ENCODE data around the gene PPP2R5C.
"Not testable (repeated sequence)": the region's sequence is repeated elsewhere in the genome, so short reads cannot be mapped to it uniquely, and the experiment has no call there.

Gene PPP2R5C

DNA sequence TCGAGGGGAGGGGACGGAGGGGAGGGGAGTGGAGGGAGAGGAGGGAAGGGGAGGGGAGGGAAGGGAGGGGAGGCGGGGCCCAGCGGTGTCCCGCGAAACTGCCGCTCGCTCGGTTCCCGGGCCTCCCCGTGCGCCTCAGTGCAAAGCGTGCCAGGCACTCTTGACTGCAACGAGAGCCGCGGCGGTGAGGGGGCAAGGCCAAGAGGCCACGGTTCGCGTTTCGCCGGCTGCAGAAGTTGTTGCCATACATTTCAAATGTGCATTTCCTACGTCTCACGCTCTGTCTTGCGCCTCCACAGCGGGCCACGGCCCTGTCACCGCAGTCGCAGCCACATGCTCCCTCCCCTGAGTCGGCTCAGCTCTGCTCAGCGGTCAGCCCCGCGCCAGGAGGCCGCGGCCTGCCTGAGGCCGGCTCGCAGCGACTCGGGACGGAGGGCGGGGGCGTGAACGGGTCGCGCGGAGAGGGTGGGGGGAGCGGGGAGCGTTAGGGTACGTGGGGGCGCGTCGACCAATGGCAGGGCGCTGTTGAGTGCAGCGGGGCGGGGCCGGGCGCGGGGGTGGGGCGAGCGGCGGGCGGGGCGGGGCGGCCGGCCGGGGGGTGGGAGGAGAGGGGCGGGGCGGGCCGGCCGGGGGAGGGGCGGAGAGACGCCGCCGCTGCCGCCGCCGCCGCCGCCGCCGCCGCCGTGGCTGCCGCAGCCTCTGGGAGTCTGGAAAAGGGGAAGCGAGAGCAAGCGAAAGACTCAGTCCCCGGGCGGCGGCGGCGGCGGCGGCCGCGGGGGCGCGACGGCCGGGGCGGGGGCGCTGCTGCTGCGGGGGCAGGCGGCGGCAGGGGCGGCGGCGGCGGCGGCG is at the start of gene PPP2R5C:
Gene PPP2R5C, plus strand, starts transcription at position 678 of the 849 bp plus-strand sequence. CDS start 185 bp downstream, outside the sequence.
- peak; percentile 74 to 86 for DNase-seq

DNA sequence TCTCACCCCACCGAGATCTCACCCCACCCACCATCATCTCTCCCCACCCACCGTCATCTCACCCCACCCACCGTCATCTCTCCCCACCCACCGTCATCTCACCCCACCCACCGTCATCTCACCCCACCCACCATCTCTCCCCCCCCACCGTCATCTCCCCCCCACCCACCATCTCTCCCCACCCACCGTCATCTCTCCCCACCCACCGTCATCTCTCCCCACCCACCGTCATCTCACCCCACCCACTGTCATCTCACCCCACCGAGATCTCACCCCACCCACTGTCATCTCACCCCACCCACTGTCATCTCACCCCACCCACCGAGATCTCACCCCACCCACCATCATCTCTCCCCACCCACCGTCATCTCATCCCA is 49.7 kb upstream of the PPP2R5C start:
- not testable (repeated sequence) for DNase-seq

DNA sequence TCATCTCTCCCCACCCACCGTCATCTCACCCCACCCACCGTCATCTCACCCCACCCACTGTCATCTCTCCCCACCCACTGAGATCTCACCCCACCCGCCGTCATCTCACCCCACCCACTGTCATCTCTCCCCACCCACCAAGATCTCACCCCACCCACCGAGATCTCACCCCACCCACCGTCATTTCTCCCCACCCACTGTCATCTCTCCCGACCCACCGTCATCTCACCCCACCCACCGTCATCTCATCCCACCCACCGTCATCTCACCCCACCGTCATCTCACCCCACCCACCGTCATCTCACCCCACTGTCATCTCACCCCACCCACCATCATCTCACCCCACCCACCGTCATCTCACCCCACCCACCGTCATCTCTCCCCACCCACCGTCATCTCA is 49.2 kb upstream of the PPP2R5C start:
- not testable (repeated sequence) for DNase-seq

DNA sequence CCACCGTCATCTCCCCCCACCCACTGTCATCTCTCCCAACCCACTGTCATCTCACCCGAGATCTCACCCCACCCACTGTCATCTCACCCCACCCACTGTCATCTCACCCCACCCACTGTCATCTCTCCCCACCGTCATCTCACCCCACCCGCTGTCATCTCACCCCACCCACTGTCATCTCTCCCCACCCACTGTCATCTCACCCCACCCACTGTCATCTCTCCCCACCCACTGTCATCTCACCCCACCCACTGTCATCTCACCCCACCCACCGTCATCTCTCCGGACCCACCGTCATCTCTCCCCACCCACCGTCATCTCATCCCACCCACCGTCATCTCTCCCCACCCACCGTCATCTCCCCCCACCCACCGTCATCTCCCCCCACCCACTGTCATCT is 48.4 kb upstream of the PPP2R5C start:
- DNase-seq = not testable (repeated sequence)

DNA sequence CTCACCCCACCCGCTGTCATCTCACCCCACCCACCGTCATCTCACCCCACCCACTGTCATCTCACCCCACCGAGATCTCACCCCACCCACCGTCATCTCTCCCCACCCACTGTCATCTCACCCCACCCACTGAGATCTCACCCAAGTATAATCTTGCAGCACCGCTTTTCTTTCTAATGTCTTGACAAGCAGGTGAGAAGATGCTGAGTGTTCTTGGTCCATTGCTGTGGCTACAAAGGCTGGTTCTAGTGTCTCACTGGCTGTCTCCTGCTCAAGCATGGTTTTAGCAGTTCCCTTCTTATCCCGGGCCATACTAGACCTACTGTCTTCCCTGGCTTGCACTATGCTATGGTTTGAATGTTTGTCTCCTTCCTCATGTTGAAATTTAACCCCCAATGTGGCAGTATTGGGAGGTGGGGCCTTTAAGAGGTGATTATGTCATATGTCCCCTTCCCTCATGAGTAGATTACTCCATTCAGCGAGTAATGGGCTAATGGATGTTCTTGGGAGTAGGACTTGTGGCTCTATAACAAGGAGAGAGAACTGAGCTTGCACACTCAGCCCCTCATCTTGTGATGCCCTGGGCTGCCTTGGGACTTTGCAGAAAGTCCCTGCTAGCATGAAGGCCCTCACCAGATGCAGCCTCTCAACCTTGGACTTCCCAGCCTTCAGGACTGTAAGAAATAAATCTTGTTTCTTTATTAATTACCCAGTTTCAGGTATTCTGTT is 47.7 kb upstream of the PPP2R5C start:
- DNase-seq = no peak

DNA sequence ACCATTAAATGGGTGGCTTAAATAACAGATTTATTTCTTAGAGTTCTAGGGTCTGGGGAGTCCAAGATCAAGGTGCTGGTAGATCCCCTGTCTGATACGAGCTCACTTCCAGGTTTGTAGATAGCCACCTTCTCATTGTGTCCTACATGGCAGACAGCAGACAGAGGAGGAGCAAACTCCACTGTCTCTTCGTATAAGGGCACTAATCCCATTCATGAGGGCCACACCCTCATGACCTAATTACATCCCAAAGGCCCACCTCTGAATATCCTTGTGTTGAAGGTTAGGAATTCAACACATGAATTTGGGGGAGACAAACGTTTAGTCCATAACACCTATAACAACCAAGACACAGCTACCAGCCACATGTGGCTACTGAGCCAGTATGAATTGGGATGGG is 47.1 kb upstream of the PPP2R5C start:
- no peak for DNase-seq

DNA sequence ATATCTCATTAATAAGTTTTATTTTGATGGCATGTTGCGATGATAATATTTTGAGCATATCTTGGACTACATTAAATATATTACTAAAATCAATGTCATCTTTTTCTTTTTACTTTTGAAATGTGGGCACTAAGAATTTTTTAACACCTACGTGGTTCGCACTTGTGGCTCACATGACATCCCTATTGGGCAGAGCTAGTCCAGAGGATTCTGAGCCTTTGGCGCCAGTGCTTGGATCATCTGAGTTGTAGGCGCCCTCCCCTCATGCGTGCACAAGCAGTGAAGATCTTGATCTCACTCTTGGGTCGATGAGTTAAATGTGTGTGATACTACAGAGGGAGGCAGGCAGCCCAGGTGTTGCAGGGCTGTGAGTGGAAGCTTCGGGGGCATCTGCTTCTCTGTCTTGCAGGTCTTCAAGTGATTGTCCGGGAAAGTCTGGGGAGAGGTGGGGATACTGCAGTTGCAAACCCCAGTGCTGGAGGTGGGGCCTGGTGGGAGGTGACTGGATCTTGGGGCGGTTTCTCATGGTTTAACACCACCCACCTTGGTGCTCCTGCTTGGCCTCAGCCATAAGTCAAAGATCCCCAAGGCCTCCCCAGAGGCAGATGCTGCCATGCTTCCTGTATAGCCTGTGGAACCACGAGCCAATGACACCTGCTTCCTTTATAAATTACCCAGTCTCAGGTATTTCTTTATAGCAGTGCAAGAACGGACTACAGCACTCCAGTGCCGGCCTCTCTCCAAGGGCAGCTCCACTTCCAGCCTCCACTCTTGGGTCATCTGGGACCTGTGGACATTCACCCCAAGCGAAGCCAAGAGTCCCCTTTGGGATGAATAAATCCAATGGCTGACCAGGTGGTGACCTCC is 46.1 kb upstream of the PPP2R5C start:
- DNase-seq = no peak

DNA sequence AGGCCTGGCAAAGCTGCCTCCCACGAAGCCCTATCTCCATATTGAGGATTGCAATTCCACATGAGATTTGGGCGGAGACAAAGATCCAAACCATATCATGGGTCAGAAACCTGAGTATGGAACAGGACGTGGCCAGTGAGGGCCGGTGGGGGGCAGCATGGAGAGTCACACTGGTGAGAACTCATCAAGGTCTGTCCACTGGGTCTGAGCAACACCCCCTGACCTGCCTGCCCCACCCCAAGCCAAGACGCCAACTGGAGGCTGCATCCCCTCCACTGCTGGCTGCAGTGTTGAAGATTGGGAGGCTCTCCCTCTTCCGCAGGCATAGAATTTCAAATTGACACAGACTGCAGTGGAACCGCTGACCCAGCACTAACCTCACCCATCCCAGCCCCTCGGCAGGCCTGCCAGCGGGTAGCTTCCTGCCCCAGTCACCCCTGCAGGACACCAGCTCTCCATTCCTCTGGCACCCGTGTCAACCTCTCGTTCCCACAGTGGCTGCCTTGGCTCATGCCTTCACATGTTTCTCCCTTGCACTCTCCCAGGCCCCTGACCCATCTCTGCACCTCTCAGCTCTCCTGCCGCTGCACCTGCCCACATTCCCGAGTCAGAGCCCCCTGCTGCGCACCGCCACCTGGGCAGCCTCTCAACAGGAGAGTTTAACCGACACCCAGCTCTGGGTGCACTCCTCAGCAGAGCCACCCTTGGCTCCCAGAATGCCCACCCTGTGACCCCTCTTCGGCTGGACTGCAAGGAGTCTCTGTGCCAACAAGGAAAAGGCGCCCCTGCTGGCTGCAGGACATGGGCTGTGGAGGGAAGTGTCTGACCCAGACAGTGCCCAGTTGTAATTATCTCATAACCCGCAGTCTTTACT is 45.2 kb upstream of the PPP2R5C start:
- no peak for DNase-seq

DNA sequence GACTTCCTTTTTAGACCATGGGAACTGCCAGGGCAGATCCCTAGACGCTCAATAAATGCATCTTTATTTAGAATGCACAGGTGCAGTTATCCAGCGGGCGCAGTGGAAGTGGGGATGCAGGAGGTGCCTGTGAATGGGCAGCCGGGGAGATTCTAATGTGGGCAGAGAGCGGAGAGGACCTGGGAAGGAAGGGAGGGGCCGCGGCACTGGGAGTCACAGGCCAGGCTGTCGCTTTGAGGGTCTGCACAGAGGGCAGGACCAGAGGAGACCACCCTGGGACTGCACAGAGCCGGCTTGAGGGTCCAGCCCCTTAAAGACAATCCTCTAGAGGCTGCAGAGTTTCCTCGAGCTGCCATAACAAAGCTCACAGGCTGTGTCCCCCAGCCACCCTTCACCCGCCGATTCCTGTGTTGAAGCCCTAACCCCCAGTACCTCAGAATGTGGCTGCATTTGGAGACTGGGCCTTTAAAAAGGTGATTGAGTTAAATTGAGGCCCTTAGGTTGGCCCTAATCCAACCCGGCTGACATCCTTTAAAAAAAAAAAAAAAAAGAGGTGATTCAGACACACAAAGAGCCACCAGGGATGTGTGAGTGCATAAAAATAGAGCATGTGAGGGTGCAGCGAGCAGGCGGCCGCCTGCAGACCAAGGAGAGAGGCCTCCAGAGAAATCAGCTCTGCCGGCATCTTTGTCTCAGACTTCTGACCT is 44.4 kb upstream of the PPP2R5C start:
- DNase-seq = no peak

DNA sequence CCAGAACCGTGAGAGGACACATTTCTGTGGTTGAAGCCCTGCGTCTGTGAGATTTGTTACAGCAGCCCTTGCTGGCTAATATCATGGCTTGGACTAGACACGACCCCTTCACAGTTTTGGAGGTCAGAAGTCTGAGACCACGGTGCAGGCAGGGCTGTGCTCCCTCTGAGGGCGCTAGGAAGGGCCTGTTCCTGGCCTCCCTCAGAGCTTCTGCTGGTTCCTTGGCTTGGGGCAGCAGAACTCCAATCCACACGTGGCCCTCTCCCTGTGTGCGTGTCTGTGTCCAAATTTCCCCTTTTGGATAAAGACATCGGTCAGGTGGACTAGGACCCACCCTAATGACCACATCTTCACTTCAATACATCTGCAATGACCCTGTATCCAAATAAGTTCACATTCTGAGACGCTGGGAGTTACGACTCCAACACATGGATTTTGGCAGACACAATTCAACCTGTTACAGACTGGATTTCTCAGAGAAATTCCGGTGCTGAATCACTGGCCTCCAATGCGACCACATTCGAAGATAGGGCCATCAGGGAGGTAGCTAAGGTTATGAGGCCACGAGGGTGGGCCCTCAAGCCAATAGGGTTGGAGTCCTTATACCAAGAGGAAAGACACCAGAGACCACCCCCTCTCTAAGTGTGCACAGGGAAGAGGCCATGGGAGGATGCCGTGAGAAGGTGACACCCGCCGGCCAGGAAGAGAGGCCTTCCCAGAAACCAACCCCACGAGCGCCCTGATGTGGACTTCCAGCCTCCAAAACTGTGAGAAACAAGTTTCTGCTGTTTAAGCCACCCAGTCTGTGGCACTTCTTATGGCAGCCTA is 43.6 kb upstream of the PPP2R5C start:
- no peak for DNase-seq

DNA sequence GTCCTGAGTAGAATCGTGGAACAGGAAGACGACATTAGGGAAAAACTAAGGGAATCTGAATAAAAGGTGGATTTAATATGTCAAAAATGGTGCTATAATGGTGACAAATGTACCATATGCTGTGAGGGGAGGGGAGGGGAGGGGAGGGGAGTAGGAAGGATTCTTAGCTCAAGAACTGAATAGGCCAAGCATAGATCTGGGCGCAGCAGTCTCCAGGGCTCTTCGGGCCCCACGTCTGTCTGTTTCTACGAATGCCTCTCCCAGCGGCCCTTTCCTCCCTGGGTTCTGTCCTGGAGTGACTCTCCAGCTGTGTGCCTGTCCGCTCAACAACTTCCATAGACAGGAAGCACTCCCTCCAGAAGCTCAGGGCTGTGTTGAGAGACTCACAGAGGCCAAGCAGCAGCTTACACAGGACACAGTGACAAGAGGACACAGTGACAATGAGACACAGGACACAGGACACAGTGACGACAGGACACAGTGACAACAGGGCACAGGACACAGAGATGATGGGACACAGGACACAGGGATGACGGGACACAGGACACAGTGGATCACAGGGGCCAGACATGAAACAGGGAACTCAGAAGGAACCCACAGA is 42.4 kb upstream of the PPP2R5C start:
- no peak for DNase-seq

DNA sequence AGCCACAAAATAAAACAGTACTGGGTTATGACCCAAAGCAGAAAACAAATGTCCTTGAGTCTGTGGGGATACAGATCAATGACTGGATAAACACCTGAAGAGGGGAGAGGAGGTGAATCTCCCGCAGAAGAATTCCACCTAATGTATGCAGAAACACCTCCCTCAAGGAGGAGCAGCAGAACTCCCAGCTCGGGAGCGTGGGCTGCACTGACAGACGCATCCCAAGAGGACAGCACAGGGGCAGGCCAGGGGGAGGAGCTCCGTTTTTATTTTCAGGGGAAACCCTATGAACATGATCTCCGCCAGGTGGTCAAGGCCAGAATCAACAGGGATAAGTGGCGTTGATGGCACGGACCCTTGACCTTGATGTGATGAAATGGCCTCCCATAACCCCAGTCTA is 41.8 kb upstream of the PPP2R5C start:
- DNase-seq = no peak

DNA sequence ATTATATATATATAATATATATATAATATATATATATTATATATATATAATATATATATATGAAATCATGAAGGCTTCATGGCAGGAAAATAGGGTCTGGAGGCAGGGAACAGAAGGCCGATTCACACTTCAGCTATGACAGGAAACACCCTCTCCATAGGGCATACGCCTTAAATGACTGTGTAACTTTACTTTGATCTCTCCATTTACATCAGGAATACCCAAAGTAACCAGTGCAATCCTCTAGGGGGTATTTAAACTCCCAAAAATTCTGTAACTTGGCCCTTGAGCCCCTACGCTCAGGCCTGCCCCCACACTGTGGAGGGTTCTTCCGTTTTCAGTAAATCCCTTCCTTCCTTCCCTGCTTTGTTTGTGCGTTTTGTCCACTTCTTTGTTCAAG is 40.4 kb upstream of the PPP2R5C start:
- DNase-seq = no peak

DNA sequence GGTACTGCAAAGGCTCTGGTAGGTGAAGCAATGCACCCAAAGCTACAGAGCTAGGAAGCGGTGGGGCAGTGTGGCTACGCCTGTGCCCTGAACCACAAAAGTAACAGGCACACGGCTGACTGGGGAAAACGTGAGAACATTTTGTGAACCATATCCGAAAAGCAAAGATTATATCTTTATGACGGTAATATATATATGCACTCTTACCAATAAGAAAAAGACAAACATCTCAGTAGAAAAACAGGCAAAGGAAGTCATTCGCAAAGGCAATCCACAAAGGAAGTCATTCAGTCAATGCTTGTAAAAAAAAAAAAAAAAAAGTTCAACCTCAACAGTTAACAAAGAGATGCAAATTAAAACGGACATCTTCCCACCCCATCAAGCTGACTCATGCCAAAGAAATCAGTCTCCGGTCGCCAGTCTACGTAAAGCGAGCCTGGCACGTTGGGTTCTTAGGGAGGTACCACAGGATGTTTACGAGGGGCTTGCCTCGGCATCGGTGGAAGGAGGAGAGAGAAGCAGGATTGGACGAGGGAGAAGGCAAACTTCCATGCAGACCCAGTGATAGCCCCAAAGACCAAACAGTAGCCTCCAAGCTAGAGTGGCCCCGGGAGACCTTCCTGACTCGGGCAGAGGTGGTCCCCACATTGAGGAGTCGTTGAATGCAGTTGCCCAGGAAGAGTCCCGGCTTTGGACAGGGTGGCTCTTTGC is 39.4 kb upstream of the PPP2R5C start:
- no peak for DNase-seq

DNA sequence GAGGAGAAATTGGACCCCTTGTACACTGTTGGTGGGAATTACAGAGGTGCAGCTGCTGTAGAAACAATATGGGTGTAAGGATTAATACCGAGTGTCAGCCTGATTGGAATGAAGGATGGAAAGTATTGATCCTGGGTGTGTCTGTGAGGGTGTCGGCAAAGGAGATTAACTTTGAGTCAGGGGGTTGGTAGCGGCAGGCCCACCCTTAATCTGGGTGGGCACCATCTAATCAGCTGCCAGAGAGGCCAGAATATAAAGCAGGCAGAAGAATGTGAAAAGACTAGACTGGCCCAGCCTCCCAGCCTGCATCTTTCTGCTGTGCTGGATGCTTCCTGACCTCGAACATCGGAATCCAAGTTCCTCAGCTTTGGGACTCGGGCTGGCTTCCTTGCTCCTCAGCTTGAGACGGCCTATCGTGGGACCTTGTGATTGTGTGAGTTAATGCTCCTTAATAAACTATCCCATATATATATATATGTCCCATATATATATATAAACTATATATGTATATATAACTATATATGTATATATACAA is 38.4 kb upstream of the PPP2R5C start:
- no peak for DNase-seq

DNA sequence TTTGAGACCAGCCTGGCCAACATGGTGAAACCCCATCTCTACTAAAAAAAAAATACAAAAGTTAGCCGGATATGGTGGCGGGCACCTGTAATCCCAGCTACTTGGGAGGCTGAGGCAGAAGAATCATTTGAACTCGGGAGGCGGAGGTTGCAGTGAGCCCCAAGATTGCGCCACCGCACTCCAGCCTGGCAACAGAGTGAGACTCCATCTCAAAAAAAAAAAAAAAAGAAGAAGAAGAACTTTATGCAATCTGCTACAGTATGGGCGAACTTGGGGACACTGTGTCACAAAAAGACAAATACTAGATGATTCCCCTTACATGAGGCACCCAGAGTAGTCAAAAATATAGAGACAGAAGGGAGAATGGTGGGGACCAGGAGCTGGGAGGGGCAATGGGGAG is 35.9 kb upstream of the PPP2R5C start:
- not testable (repeated sequence) for DNase-seq

DNA sequence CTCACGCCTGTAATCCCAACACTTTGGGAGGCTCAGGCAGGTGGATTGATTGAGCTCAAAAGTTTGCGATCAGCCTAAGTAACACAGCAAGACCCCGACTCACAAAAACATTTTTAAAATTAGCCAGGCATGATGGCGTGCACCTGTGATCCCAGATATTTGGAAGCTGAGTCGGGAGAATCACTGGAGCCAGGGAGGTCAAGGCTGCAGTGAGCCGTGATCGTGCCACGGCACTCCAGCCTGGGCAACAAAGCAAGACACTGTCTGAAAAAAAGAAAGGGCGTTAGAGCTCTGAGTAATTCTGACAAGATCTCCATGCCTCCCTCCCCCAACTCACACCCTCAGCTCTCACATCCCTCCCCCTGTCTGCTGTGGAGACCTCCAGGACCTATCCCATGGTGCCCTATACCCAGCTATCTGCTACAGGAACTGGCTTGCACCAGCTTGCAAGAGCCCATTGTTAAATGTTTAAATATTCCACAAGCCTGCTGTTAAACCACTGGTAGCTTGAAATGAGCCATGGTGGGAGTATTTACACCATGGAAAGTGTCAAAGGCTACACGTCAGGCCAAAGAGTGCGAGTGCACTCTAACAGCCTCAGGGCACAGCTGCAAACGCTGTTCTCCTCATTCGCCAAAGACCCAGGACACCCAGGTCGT is 35.1 kb upstream of the PPP2R5C start:
- no peak for DNase-seq

DNA sequence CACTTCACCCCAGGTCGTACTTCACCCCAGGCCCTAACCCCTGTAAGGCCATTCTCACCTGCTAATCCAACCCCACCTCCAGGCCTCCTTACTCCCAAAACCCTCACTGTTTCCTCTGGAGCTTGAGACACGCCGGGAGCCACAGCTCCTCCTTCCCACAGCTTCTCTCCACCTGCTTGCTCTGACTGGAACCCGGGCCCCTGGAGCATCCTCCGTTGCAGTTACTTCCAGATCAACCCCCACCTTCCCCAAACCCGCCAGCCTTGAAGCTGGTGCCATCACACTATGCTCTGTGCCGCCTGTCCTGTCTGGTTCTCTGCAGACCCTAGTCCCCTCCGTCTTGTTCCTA is 34.6 kb upstream of the PPP2R5C start:
- DNase-seq = no peak

All from NCI-H2081 (cell line).